CD4-positive, alpha-beta memory T cell (primary cell): ENCODE data around the gene CPHXL. TPM values are rescaled to one million over a fixed set of nuclear protein-coding genes. Genes with fewer than 3 reads are reported as not detected.

ENCODE experiments used
- CTCF ChIA-PET: fragments of 350-600 bp; sonication (Branson Sonifier 250); formaldehyde crosslinking; loops from one replicate; lab custom pipeline; 2021; ENCODE audit warnings: inconsistent platforms; ENCODE audit not compliant: partially characterized antibody; lab: Charles Lee
- POLR2A ChIA-PET: fragments of 350-600 bp; sonication (Branson Sonifier 250); formaldehyde crosslinking; loops from one replicate; lab custom pipeline; 2021; ENCODE audit not compliant: partially characterized antibody; lab: Charles Lee
- DNase-seq, 5 donors: peaks; one replicate each; pipeline versions ENCODE4 v3.0.0 to v3.0.0-alpha.2; 2020 to 2022; ENCODE audit warnings: mixed read lengths in 1 of 5
- H3K27ac ChIP-seq: one replicate; pipeline ENCODE4 v1.7.0; 2013; ENCODE audit warnings: low read depth, low read length
- H3K27me3 ChIP-seq: 2 replicates; pipeline ENCODE4 v1.7.0; 2013; ENCODE audit warnings: mild to moderate bottlenecking, low read length, moderate library complexity; ENCODE audit not compliant: insufficient read depth
- H3K36me3 ChIP-seq: 2 replicates; pipeline ENCODE4 v1.7.0; 2013; ENCODE audit warnings: mild to moderate bottlenecking, low read length, moderate library complexity; ENCODE audit not compliant: insufficient read depth
- H3K4me1 ChIP-seq: 2 replicates; pipeline ENCODE4 v1.7.0; 2013; ENCODE audit warnings: mild to moderate bottlenecking, low read length, moderate library complexity; ENCODE audit not compliant: insufficient read depth
- H3K4me3 ChIP-seq, 2 donors: one replicate each; pipeline ENCODE4 v1.7.0; 2013; ENCODE audit warnings: low read length in 2 of 2, mild to moderate bottlenecking in 1 of 2
- H3K9me3 ChIP-seq, 2 donors: one replicate each; pipeline ENCODE4 v1.7.0; 2013; ENCODE audit warnings: low read length in 2 of 2, control low read depth in 1 of 2; ENCODE audit not compliant: control insufficient read depth in 1 of 2
- H3K27ac Mint-ChIP-seq, 7 donors: one replicate each; pipeline ENCODE4 v1.8.0; 2020 to 2021; ENCODE audit warnings: mixed read lengths in 7 of 7, mild to moderate bottlenecking in 6 of 7, inconsistent platforms in 3 of 7, moderate library complexity in 3 of 7
- H3K27me3 Mint-ChIP-seq, 2 donors: one replicate each; pipeline ENCODE4 v1.8.0; 2020 to 2021; ENCODE audit warnings: mixed read lengths in 2 of 2
- H3K36me3 Mint-ChIP-seq, 2 donors: one replicate each; pipeline ENCODE4 v1.8.0; 2020 to 2021; ENCODE audit warnings: mixed read lengths in 2 of 2, inconsistent platforms in 1 of 2, mild to moderate bottlenecking in 1 of 2
- H3K4me1 Mint-ChIP-seq, 4 donors: one replicate each; pipeline ENCODE4 v1.8.0; 2020 to 2021; ENCODE audit warnings: mixed read lengths in 4 of 4, mild to moderate bottlenecking in 1 of 4
- H3K4me3 Mint-ChIP-seq, 8 donors: one replicate each; pipeline ENCODE4 v1.8.0; 2020 to 2021; ENCODE audit warnings: mixed read lengths in 8 of 8, mild to moderate bottlenecking in 7 of 8, moderate library complexity in 6 of 8, inconsistent platforms in 3 of 8
- H3K9me3 Mint-ChIP-seq, 8 donors: one replicate each; pipeline ENCODE4 v1.8.0; 2020 to 2021; ENCODE audit warnings: mixed read lengths in 8 of 8, mild to moderate bottlenecking in 5 of 8, inconsistent platforms in 3 of 8, moderate library complexity in 1 of 8
- intact Hi-C: fragments of 100-400 bp; cut with micrococcal nuclease; formaldehyde crosslinking; loops from one replicate; pipeline ENCODE4 v1.15.1; 2023
- polyA plus RNA-seq, 2 donors: library from polyadenylated mRNA; unstranded; fragments of 300-500 nt; fragmentation: Illumina TruSeq; gene quantifications; one replicate each; pipeline ENCODE4 v1.2.3, GENCODE V29; 2021
- total RNA-seq, 2 experiments: library from RNA; stranded (reverse); gene quantifications; one replicate each; pipeline ENCODE4 v1.2.3, GENCODE V29; 2021

The CPHXL gene
- total and polyA plus RNA-seq, 4 experiments from 2014 or later = not detected

- no peak for DNase-seq
- no peaks in the 10 kb centered on the region for H3K36me3 Mint-ChIP-seq
- ChIA-PET POLR2A (no interaction called here), CTCF (no interaction called here)
- Histone ChIP-seq H3K4me1 (no peaks in the 10 kb centered on the region), H3K27me3 (no peaks in the 10 kb centered on the region), H3K9me3 (no peaks in the 10 kb centered on the region), H3K36me3 (no peaks in the 10 kb centered on the region), H3K4me3 (no peak overlapping the region), H3K27ac (no peak overlapping the region)
- intact Hi-C loops = no loop called here
- H3K27me3 Mint-ChIP-seq = peaks cover 1 to 8% of the 10 kb centered on the region in 2 donors
- H3K27ac Mint-ChIP-seq = no peak overlapping the region
- no peaks in the 10 kb centered on the region for H3K4me1 Mint-ChIP-seq
- no peak overlapping the region for H3K4me3 Mint-ChIP-seq
- H3K9me3 Mint-ChIP-seq = peaks cover 0 to 2% (median 0%) of the 10 kb centered on the region in 8 donors
These were observed 23.0 kb downstream of the CPHXL start for GRCh38 chr16:75703306-75703705.

- DNase-seq = no peak
- H3K4me1 Mint-ChIP-seq = no peaks in the 10 kb centered on the region
- H3K4me3 ChIP-seq = no peak overlapping the region
- H3K9me3 ChIP-seq = no peaks in the 10 kb centered on the region
- H3K27me3 Mint-ChIP-seq = peaks cover 0 to 8% of the 10 kb centered on the region in 2 donors
- no peaks in the 10 kb centered on the region for H3K36me3 ChIP-seq
- no peak overlapping the region for H3K27ac Mint-ChIP-seq
- peaks cover 0 to 2% (median 0%) of the 10 kb centered on the region in 8 donors for H3K9me3 Mint-ChIP-seq
- intact Hi-C loops = no loop called here
- H3K36me3 Mint-ChIP-seq = no peaks in the 10 kb centered on the region
- CTCF ChIA-PET = no interaction called here
- no peaks in the 10 kb centered on the region for H3K4me1 ChIP-seq
- H3K27ac ChIP-seq = no peak overlapping the region
- POLR2A ChIA-PET = no interaction called here
- no peaks in the 10 kb centered on the region for H3K27me3 ChIP-seq
- H3K4me3 Mint-ChIP-seq = no peak overlapping the region
These were observed 24.0 kb downstream of the CPHXL start for GRCh38 chr16:75702242-75702641.

- CTCF ChIA-PET = no interaction called here
- Histone ChIP-seq H3K27me3 (no peaks in the 10 kb centered on the region), H3K4me1 (no peaks in the 10 kb centered on the region), H3K4me3 (no peak within 1 kb of the TSS), H3K9me3 (no peaks in the 10 kb centered on the region), H3K27ac (no peak within 1 kb of the TSS), H3K36me3 (no peaks in the 10 kb centered on the region)
- Mint-ChIP-seq H3K36me3 (no peaks in the 10 kb centered on the region), H3K4me3 (no peak within 1 kb of the TSS), H3K27ac (no peak within 1 kb of the TSS), H3K4me1 (no peaks in the 10 kb centered on the region), H3K9me3 (no peaks in the 10 kb centered on the region), H3K27me3 (peaks cover 0 to 8% of the 10 kb centered on the region in 2 donors)
- DNase-seq = no peak
- intact Hi-C loops = no loop called here
- POLR2A ChIA-PET = no interaction called here
These were observed 24.9 kb downstream of the CPHXL start, which contains the start of gene DUXB for GRCh38 chr16:75701361-75701760. Gene DUXB (minus strand): TSS chr16:75701461. CDS start chr16:75701418, 43 bp downstream.

- no peaks in the 10 kb centered on the region for H3K27me3 Mint-ChIP-seq
- no peaks in the 10 kb centered on the region for H3K4me1 Mint-ChIP-seq
- no peaks in the 10 kb centered on the region for H3K36me3 Mint-ChIP-seq
- POLR2A ChIA-PET = no interaction called here
- H3K27ac Mint-ChIP-seq = no peak overlapping the region
- no peaks in the 10 kb centered on the region for H3K36me3 ChIP-seq
- H3K4me1 ChIP-seq = no peaks in the 10 kb centered on the region
- intact Hi-C loops = no loop called here
- DNase-seq = no peak
- no peak overlapping the region for H3K27ac ChIP-seq
- no peaks in the 10 kb centered on the region for H3K9me3 Mint-ChIP-seq
- CTCF ChIA-PET = no interaction called here
- H3K4me3 Mint-ChIP-seq = no peak overlapping the region
- no peaks in the 10 kb centered on the region for H3K27me3 ChIP-seq
- H3K4me3 ChIP-seq = no peak overlapping the region
- H3K9me3 ChIP-seq = no peaks in the 10 kb centered on the region
These were observed 28.7 kb downstream of the CPHXL start for GRCh38 chr16:75697571-75697970.

- no peak for DNase-seq
- intact Hi-C loops = no loop called here
- POLR2A ChIA-PET = no interaction called here
- Histone ChIP-seq H3K4me3 (no peak overlapping the region), H3K4me1 (no peaks in the 10 kb centered on the region), H3K9me3 (no peaks in the 10 kb centered on the region), H3K27me3 (no peaks in the 10 kb centered on the region), H3K36me3 (no peaks in the 10 kb centered on the region), H3K27ac (no peak overlapping the region)
- Mint-ChIP-seq H3K9me3 (no peaks in the 10 kb centered on the region), H3K27me3 (peaks cover 0 to 2% of the 10 kb centered on the region in 2 donors), H3K27ac (no peak overlapping the region), H3K36me3 (no peaks in the 10 kb centered on the region), H3K4me1 (no peaks in the 10 kb centered on the region), H3K4me3 (no peak overlapping the region)
- CTCF ChIA-PET = no interaction called here
These were observed 30.6 kb downstream of the CPHXL start for GRCh38 chr16:75695708-75696107.

- no peak overlapping the region for H3K27ac ChIP-seq
- intact Hi-C loops = no loop called here
- no peak for DNase-seq
- Mint-ChIP-seq H3K4me3 (no peak overlapping the region), H3K27me3 (peaks cover 0 to 2% of the 10 kb centered on the region in 2 donors), H3K4me1 (no peaks in the 10 kb centered on the region), H3K9me3 (peaks cover 0 to 3% (median 0%) of the 10 kb centered on the region in 8 donors), H3K27ac (no peak overlapping the region), H3K36me3 (peaks cover 2% of the 10 kb centered on the region in 2 donors)
- no peaks in the 10 kb centered on the region for H3K9me3 ChIP-seq
- POLR2A ChIA-PET = no interaction called here
- H3K27me3 ChIP-seq = no peaks in the 10 kb centered on the region
- H3K36me3 ChIP-seq = no peaks in the 10 kb centered on the region
- CTCF ChIA-PET = no interaction called here
- H3K4me3 ChIP-seq = no peak overlapping the region
- H3K4me1 ChIP-seq = no peaks in the 10 kb centered on the region
These were observed 38.9 kb downstream of the CPHXL start for GRCh38 chr16:75687361-75687760.

GRCh38 chr16:75682308-75682707, 44.0 kb downstream of the CPHXL start:
- H3K4me3 Mint-ChIP-seq = no peak overlapping the region
- no peak overlapping the region for H3K27ac Mint-ChIP-seq
- Histone ChIP-seq H3K27ac (no peak overlapping the region), H3K4me3 (no peak overlapping the region), H3K36me3 (no peaks in the 10 kb centered on the region), H3K9me3 (no peaks in the 10 kb centered on the region), H3K4me1 (no peaks in the 10 kb centered on the region), H3K27me3 (no peaks in the 10 kb centered on the region)
- intact Hi-C loops = no loop called here
- CTCF ChIA-PET = no interaction called here
- no peaks in the 10 kb centered on the region for H3K27me3 Mint-ChIP-seq
- POLR2A ChIA-PET = no interaction called here
- H3K36me3 Mint-ChIP-seq = no peaks in the 10 kb centered on the region
- DNase-seq = no peak
- H3K9me3 Mint-ChIP-seq = peaks cover 0 to 3% (median 0%) of the 10 kb centered on the region in 8 donors
- no peaks in the 10 kb centered on the region for H3K4me1 Mint-ChIP-seq

- no peaks in the 10 kb centered on the region for H3K9me3 ChIP-seq
- ChIA-PET CTCF (no interaction called here), POLR2A (no interaction called here)
- Mint-ChIP-seq H3K9me3 (peaks cover 0 to under 1% (median 0%) of the 10 kb centered on the region in 8 donors), H3K36me3 (no peaks in the 10 kb centered on the region), H3K27ac (no peak overlapping the region), H3K4me3 (no peak overlapping the region), H3K4me1 (no peaks in the 10 kb centered on the region), H3K27me3 (no peaks in the 10 kb centered on the region)
- H3K4me1 ChIP-seq = no peaks in the 10 kb centered on the region
- intact Hi-C loops = no loop called here
- no peak for DNase-seq
- H3K27me3 ChIP-seq = no peaks in the 10 kb centered on the region
- no peak overlapping the region for H3K27ac ChIP-seq
- no peaks in the 10 kb centered on the region for H3K36me3 ChIP-seq
- no peak overlapping the region for H3K4me3 ChIP-seq
These were observed 46.9 kb downstream of the CPHXL start for GRCh38 chr16:75679366-75679765.
